HG03439 (cell line): ENCODE data around the gene ZBTB7C.

Experiments
- ATAC-seq: cut with Tn5 transposase; IDR thresholded peaks from one replicate; pipeline ENCODE4 v1.9.1; 2021; ENCODE audit warnings: mild to moderate bottlenecking, moderate library complexity; ENCODE audit not compliant: unreplicated experiment

The ZBTB7C gene

GRCh38 chr18:48100651-48101165, 308.5 kb downstream of the ZBTB7C start:
- ATAC-seq: no peak

- ATAC-seq: no peak
Measured at GRCh38 chr18:48100165-48100575, 309.0 kb downstream of the ZBTB7C start.

GRCh38 chr18:48099481-48100164, 309.6 kb downstream of the ZBTB7C start:
- ATAC-seq: no peak

GRCh38 chr18:48098538-48098937, 310.6 kb downstream of the ZBTB7C start:
- no peak for ATAC-seq

- ATAC-seq: no peak
Measured at GRCh38 chr18:48098007-48098406, 311.2 kb downstream of the ZBTB7C start.

- ATAC-seq: no peak
Measured at GRCh38 chr18:48095726-48096125, 313.5 kb downstream of the ZBTB7C start.

- no peak for ATAC-seq
Measured at GRCh38 chr18:48093104-48093503, 316.1 kb downstream of the ZBTB7C start.

GRCh38 chr18:48091869-48092497, 317.2 kb downstream of the ZBTB7C start:
- ATAC-seq: no peak

GRCh38 chr18:48090702-48091101, 318.5 kb downstream of the ZBTB7C start:
- ATAC-seq: no peak

GRCh38 chr18:48090021-48090420, 319.2 kb downstream of the ZBTB7C start:
- no peak for ATAC-seq

- no peak for ATAC-seq
Measured at GRCh38 chr18:48085781-48086487, 323.2 kb downstream of the ZBTB7C start.

- no peak for ATAC-seq
Measured at GRCh38 chr18:48084858-48085257, 324.3 kb downstream of the ZBTB7C start.

GRCh38 chr18:48084041-48084757, 325.0 kb downstream of the ZBTB7C start:
- ATAC-seq: no peak

GRCh38 chr18:48080546-48080945, 328.6 kb downstream of the ZBTB7C start:
- ATAC-seq: no peak

GRCh38 chr18:48079885-48080284, 329.3 kb downstream of the ZBTB7C start:
- no peak for ATAC-seq

GRCh38 chr18:48078448-48078847, 330.7 kb downstream of the ZBTB7C start:
- ATAC-seq: no peak

GRCh38 chr18:48077291-48077690, 331.9 kb downstream of the ZBTB7C start:
- ATAC-seq: no peak

- no peak for ATAC-seq
Measured at GRCh38 chr18:48076461-48076860, 332.7 kb downstream of the ZBTB7C start.

- no peak for ATAC-seq
Measured at GRCh38 chr18:48075707-48076093, 333.5 kb downstream of the ZBTB7C start.

- no peak for ATAC-seq
Measured at GRCh38 chr18:48074929-48075706, 334.1 kb downstream of the ZBTB7C start.
